ENCODE data around the gene ADAMTS18.

- TF ChIP-seq CTCF (IDR thresholded peaks at IDR 0.05) (no peak), POLR2A (IDR thresholded peaks at IDR 0.05) (no peak)
Observed at GRCh38 chr16:77276661-77277060, 158.2 kb downstream of the ADAMTS18 start.

Measured in sigmoid colon (tissue), 3 donors.